ENCODE measurements around the gene ATP4B. TPM values are rescaled to one million over a fixed set of nuclear protein-coding genes. Genes with fewer than 3 reads are reported as not detected.

Gene ATP4B
- total RNA-seq, 1 donor from 2014 or later = not detected

GRCh38 chr13:113616991-113617749, 40.8 kb downstream of the ATP4B start:
- no peaks in the 10 kb centered on the region for H3K27me3 Mint-ChIP-seq (ENCODE audit: unreplicated experiment)
- no peaks in the 10 kb centered on the region for H3K9me3 Mint-ChIP-seq (ENCODE audit: unreplicated experiment)
- peaks cover 2% of the 10 kb centered on the region for H3K36me3 Mint-ChIP-seq (ENCODE audit: unreplicated experiment)
- DNase-seq (ENCODE audit: extremely low spot score, unreplicated experiment) = no peak
- no peak overlapping the region for H3K27ac Mint-ChIP-seq (ENCODE audit: unreplicated experiment)
- H3K4me3 Mint-ChIP-seq (ENCODE audit: unreplicated experiment) = no peak overlapping the region
- peaks cover 11% of the 10 kb centered on the region for H3K4me1 Mint-ChIP-seq (ENCODE audit: unreplicated experiment)
- no peak for TF ChIP-seq CTCF (IDR thresholded peaks at IDR 0.05)

- no peak overlapping the region for H3K4me3 Mint-ChIP-seq (ENCODE audit: unreplicated experiment)
- H3K9me3 Mint-ChIP-seq (ENCODE audit: unreplicated experiment) = no peaks in the 10 kb centered on the region
- H3K4me1 Mint-ChIP-seq (ENCODE audit: unreplicated experiment) = peaks cover 11% of the 10 kb centered on the region
- no peaks in the 10 kb centered on the region for H3K27me3 Mint-ChIP-seq (ENCODE audit: unreplicated experiment)
- H3K36me3 Mint-ChIP-seq (ENCODE audit: unreplicated experiment) = peaks cover 4% of the 10 kb centered on the region
- H3K27ac Mint-ChIP-seq (ENCODE audit: unreplicated experiment) = no peak overlapping the region
- DNase-seq (ENCODE audit: extremely low spot score, unreplicated experiment) = no peak
- no peak for TF ChIP-seq CTCF (IDR thresholded peaks at IDR 0.05)
Measured at GRCh38 chr13:113616281-113616906, 41.6 kb downstream of the ATP4B start.

GRCh38 chr13:113613789-113614379, 44.1 kb downstream of the ATP4B start:
- TF ChIP-seq CTCF (IDR thresholded peaks at IDR 0.05) = no peak
- no peaks in the 10 kb centered on the region for H3K27me3 Mint-ChIP-seq (ENCODE audit: unreplicated experiment)
- no peak overlapping the region for H3K27ac Mint-ChIP-seq (ENCODE audit: unreplicated experiment)
- peaks cover 9% of the 10 kb centered on the region for H3K36me3 Mint-ChIP-seq (ENCODE audit: unreplicated experiment)
- no peak overlapping the region for H3K4me3 Mint-ChIP-seq (ENCODE audit: unreplicated experiment)
- peaks cover 11% of the 10 kb centered on the region for H3K4me1 Mint-ChIP-seq (ENCODE audit: unreplicated experiment)
- H3K9me3 Mint-ChIP-seq (ENCODE audit: unreplicated experiment) = no peaks in the 10 kb centered on the region
- no peak for DNase-seq (ENCODE audit: extremely low spot score, unreplicated experiment)

GRCh38 chr13:113612607-113613006, 45.4 kb downstream of the ATP4B start:
- Mint-ChIP-seq H3K4me1 (ENCODE audit: unreplicated experiment) (peaks cover 5% of the 10 kb centered on the region), H3K4me3 (ENCODE audit: unreplicated experiment) (no peak overlapping the region), H3K9me3 (ENCODE audit: unreplicated experiment) (no peaks in the 10 kb centered on the region), H3K36me3 (ENCODE audit: unreplicated experiment) (peaks cover 9% of the 10 kb centered on the region), H3K27ac (ENCODE audit: unreplicated experiment) (no peak overlapping the region), H3K27me3 (ENCODE audit: unreplicated experiment) (no peaks in the 10 kb centered on the region)
- TF ChIP-seq CTCF (IDR thresholded peaks at IDR 0.05) = no peak
- no peak for DNase-seq (ENCODE audit: extremely low spot score, unreplicated experiment)

GRCh38 chr13:113611996-113612395, 46.0 kb downstream of the ATP4B start:
- no peak for TF ChIP-seq CTCF (IDR thresholded peaks at IDR 0.05)
- H3K27me3 Mint-ChIP-seq (ENCODE audit: unreplicated experiment) = no peaks in the 10 kb centered on the region
- peaks cover 4% of the 10 kb centered on the region for H3K4me1 Mint-ChIP-seq (ENCODE audit: unreplicated experiment)
- peaks cover 9% of the 10 kb centered on the region for H3K36me3 Mint-ChIP-seq (ENCODE audit: unreplicated experiment)
- no peaks in the 10 kb centered on the region for H3K9me3 Mint-ChIP-seq (ENCODE audit: unreplicated experiment)
- no peak overlapping the region for H3K27ac Mint-ChIP-seq (ENCODE audit: unreplicated experiment)
- no peak overlapping the region for H3K4me3 Mint-ChIP-seq (ENCODE audit: unreplicated experiment)
- no peak for DNase-seq (ENCODE audit: extremely low spot score, unreplicated experiment)

All from osteocyte (in vitro differentiated cells).